Skin epidermis (tissue), 12 donors: ENCODE measurements around the gene FBXO27.
"Not testable (repeated sequence)": the region's sequence is repeated elsewhere in the genome, so short reads cannot be mapped to it uniquely, and the experiment has no call there.

Experiments used
- H3K27ac ChIP-seq, 21 experiments: fragments of 200-600 bp; sonication (generic) in 11 of 21; one replicate each; pipeline ENCODE4 v1.5.0; 2020; ENCODE audit warnings: mild to moderate bottlenecking in 3 of 21, inconsistent platforms in 2 of 21, moderate library complexity in 2 of 21
- H3K4me3 ChIP-seq, 7 experiments: fragments of 200-600 bp; sonication (generic) in 2 of 7; one replicate each; pipeline ENCODE4 v1.5.0; 2020; ENCODE audit warnings: inconsistent platforms in 2 of 7, mild to moderate bottlenecking in 2 of 7, moderate library complexity in 1 of 7

FBXO27 gene

GRCh38 chr19:39046037-39046821 is 13.9 kb upstream of the FBXO27 start:
- H3K27ac ChIP-seq, result no peak overlapping the region

GRCh38 chr19:39045506-39045905 is 13.2 kb upstream of the FBXO27 start:
- H3K27ac ChIP-seq, result no peak overlapping the region
- no peak overlapping the region for H3K4me3 ChIP-seq

More at GRCh38 chr19:39046037-39046821, 13.9 kb upstream of the FBXO27 start:
- no peak overlapping the region for H3K4me3 ChIP-seq

- H3K4me3 ChIP-seq, result no peak overlapping the region
Observed at GRCh38 chr19:39038098-39038497, 5.7 kb upstream of the FBXO27 start.

GRCh38 chr19:39037194-39037593 is 4.8 kb upstream of the FBXO27 start:
- Histone ChIP-seq H3K27ac (peak overlapping the region in 1 of 21 experiments; percentile 24), H3K4me3 (no peak overlapping the region)

More at GRCh38 chr19:39038098-39038497, 5.7 kb upstream of the FBXO27 start:
- H3K27ac ChIP-seq, result no peak overlapping the region

GRCh38 chr19:39036581-39036980 is 4.2 kb upstream of the FBXO27 start:
- Histone ChIP-seq H3K4me3 (no peak overlapping the region), H3K27ac (no peak overlapping the region)

GRCh38 chr19:39031368-39032062 is 834 bp downstream of the FBXO27 start:
- Histone ChIP-seq H3K4me3 (peak overlapping the region; percentile 47 to 64 (median 57)), H3K27ac (peak overlapping the region; percentile 51 to 91 (median 86))

GRCh38 chr19:39030854-39031367 is 1.4 kb downstream of the FBXO27 start:
- Histone ChIP-seq H3K4me3 (peak overlapping the region; percentile 47 to 64 (median 57)), H3K27ac (peak overlapping the region in 17 of 21 experiments; percentile 16 to 91 (median 85))

GRCh38 chr19:39024875-39025641 is 7.3 kb downstream of the FBXO27 start:
- H3K4me3 ChIP-seq, result no peak overlapping the region
- H3K27ac ChIP-seq, result no peak overlapping the region

- Histone ChIP-seq H3K4me3 (no peak overlapping the region), H3K27ac (no peak overlapping the region)
Observed at GRCh38 chr19:39021063-39021462, 11.3 kb downstream of the FBXO27 start.

- no peak overlapping the region for H3K4me3 ChIP-seq
- H3K27ac ChIP-seq, result no peak overlapping the region
Observed at GRCh38 chr19:39017646-39018045, 14.7 kb downstream of the FBXO27 start.

- Histone ChIP-seq H3K4me3 (no peak overlapping the region), H3K27ac (no peak overlapping the region)
Observed at GRCh38 chr19:39017026-39017425, 15.3 kb downstream of the FBXO27 start.

GRCh38 chr19:39014037-39014436 is 18.3 kb downstream of the FBXO27 start:
- H3K27ac ChIP-seq, result no peak overlapping the region
- H3K4me3 ChIP-seq, result no peak overlapping the region

GRCh38 chr19:39009001-39009400 is 23.3 kb downstream of the FBXO27 start:
- Histone ChIP-seq H3K4me3 (no peak overlapping the region), H3K27ac (no peak overlapping the region)

GRCh38 chr19:39008137-39008536 is 24.2 kb downstream of the FBXO27 start:
- no peak overlapping the region for H3K4me3 ChIP-seq
- no peak overlapping the region for H3K27ac ChIP-seq

GRCh38 chr19:39007096-39007495 is 25.3 kb downstream of the FBXO27 start:
- H3K27ac ChIP-seq, result no peak overlapping the region
- H3K4me3 ChIP-seq, result no peak overlapping the region

GRCh38 chr19:39004403-39004802 is 27.9 kb downstream of the FBXO27 start:
- no peak overlapping the region for H3K4me3 ChIP-seq
- H3K27ac ChIP-seq, result no peak overlapping the region

- Histone ChIP-seq H3K27ac (no peak overlapping the region), H3K4me3 (no peak overlapping the region)
Observed at GRCh38 chr19:39003796-39004195, 28.6 kb downstream of the FBXO27 start.

- Histone ChIP-seq H3K4me3 (no peak overlapping the region), H3K27ac (no peak overlapping the region)
Observed at GRCh38 chr19:39003188-39003587, 29.2 kb downstream of the FBXO27 start.

GRCh38 chr19:39001041-39001440 is 31.3 kb downstream of the FBXO27 start:
- Histone ChIP-seq H3K4me3 (no peak overlapping the region), H3K27ac (no peak overlapping the region)

GRCh38 chr19:38997576-38997975 is 34.8 kb downstream of the FBXO27 start:
- H3K4me3 ChIP-seq, H3K27ac ChIP-seq: not testable (repeated sequence)
